ENCODE results near the gene KRT7.

KRT7 gene

DNA sequence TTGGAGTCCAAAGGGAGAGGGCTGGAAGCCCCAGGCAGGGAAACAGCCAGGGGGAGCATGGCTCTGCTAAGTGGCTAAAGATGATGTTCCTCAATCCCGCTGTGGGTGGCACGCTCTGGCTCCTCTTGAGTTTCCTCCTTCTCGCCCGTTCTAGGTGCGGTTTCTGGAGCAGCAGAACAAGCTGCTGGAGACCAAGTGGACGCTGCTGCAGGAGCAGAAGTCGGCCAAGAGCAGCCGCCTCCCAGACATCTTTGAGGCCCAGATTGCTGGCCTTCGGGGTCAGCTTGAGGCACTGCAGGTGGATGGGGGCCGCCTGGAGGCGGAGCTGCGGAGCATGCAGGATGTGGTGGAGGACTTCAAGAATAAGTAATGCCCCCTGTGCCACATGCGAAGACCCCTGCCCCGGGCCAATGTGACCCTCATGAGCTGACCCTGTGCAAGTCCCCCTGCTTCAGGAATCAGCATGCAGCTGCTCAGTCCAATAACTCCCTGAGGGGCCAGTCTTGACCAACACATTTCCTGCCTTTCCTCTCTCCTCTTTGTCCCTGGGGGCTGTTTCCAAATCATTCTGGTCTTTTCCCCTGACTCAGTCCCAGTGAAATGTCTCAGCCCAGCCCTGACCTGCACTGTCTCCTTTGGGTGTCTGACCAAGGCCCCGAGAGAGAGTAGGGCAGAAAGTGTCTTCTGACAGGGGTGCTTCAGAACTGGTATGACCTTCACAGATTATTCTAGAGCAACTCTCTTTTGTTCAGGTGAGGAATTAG is 2.1 kb downstream of the KRT7 start:
- no peaks in the 10 kb centered on the region for H3K27me3 ChIP-seq (ENCODE audit: control insufficient read depth, insufficient read depth, low read length)
- H3K36me3 ChIP-seq (ENCODE audit: control insufficient read depth, insufficient read depth, low read length): no peaks in the 10 kb centered on the region
- no peak overlapping the region for H3K4me3 ChIP-seq (ENCODE audit: low read depth, low read length)
- H3K79me2 ChIP-seq: no peaks in the 10 kb centered on the region
- peaks cover 17% of the 10 kb centered on the region for H3K4me1 ChIP-seq
- TF ChIP-seq, protein P1, sequence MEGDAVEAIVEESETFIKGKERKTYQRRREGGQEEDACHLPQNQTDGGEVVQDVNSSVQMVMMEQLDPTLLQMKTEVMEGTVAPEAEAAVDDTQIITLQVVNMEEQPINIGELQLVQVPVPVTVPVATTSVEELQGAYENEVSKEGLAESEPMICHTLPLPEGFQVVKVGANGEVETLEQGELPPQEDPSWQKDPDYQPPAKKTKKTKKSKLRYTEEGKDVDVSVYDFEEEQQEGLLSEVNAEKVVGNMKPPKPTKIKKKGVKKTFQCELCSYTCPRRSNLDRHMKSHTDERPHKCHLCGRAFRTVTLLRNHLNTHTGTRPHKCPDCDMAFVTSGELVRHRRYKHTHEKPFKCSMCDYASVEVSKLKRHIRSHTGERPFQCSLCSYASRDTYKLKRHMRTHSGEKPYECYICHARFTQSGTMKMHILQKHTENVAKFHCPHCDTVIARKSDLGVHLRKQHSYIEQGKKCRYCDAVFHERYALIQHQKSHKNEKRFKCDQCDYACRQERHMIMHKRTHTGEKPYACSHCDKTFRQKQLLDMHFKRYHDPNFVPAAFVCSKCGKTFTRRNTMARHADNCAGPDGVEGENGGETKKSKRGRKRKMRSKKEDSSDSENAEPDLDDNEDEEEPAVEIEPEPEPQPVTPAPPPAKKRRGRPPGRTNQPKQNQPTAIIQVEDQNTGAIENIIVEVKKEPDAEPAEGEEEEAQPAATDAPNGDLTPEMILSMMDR (IDR thresholded peaks at IDR 0.05): no peak
- H3K9me3 ChIP-seq (ENCODE audit: control insufficient read depth, low read length): no peaks in the 10 kb centered on the region
- H3K4me2 ChIP-seq (ENCODE audit: low read length): no peak overlapping the region
- H3K9ac ChIP-seq: no peak overlapping the region
- H2AFZ ChIP-seq: no peak overlapping the region
- H3K27ac ChIP-seq: no peak overlapping the region

DNA sequence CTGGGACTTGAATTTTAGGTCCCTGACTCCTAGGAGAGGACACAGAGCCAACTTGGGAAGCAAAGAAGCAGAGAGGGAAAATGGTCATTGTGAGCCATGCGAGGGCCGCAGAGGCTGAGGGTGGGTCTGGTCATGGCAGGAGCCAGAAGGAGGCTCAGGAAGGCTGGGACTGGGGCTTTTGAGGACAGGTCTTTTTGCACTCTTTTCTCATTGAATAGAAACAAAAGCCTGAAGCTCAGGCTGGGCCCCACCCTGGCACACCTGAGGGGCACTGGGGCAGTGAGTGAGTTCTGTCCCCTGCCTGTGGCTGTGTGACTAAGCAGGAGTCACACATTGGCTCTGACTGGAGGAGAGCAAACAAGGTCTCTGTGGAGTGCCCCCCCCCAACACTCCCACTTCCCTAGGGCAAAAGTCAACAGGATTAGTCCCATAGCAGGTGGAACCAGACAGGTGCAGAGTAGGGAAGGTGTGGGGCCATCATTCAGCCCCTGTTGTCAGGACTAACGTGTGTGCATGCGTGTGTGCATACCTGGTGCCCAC is 2.8 kb downstream of the KRT7 start:
- Histone ChIP-seq H3K9me3 (ENCODE audit: control insufficient read depth, low read length) (no peaks in the 10 kb centered on the region), H3K9ac (no peak overlapping the region), H3K27me3 (ENCODE audit: control insufficient read depth, insufficient read depth, low read length) (no peaks in the 10 kb centered on the region), H3K79me2 (no peaks in the 10 kb centered on the region), H3K27ac (no peak overlapping the region), H3K4me2 (ENCODE audit: low read length) (no peak overlapping the region), H3K4me3 (ENCODE audit: low read depth, low read length) (no peak overlapping the region), H3K4me1 (peaks cover 17% of the 10 kb centered on the region), H3K36me3 (ENCODE audit: control insufficient read depth, insufficient read depth, low read length) (no peaks in the 10 kb centered on the region), H2AFZ (no peak overlapping the region)
- TF ChIP-seq, protein P1 (IDR thresholded peaks at IDR 0.05): no peak

DNA sequence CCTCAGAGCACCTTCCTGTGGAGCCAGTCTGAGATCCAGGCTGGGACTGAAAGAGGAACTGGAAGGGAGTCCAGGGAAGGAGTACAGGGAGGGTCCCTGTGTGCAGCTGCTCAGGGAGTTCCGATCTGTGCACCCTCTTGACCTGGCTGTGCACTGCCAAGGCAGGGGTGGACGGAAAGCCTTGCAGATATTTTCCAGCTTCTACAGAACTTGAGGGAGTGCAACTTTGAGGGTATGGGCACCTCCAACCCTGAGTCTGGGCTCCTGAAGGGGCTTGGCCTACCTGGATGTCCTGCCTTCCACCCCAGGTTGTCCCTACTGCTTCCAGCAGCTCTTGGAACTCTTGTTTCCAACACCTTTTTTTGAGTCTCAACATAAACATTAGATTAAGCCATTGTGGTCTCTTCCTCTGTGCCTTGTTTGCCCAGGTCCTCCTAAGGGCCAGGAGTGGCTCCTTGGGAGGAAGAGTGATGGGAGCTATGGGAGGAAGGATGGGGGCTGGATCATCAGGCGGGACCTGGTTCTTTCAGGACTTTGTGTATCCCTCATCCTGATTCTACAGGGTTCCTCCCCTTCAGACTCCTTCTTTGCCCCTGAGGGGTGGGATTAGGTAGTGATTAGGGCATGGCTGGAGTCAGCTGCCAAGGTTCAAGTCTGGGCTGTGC is 3.5 kb downstream of the KRT7 start:
- Histone ChIP-seq H3K79me2 (no peaks in the 10 kb centered on the region), H3K27ac (no peak overlapping the region), H3K27me3 (ENCODE audit: control insufficient read depth, insufficient read depth, low read length) (no peaks in the 10 kb centered on the region), H3K4me2 (ENCODE audit: low read length) (no peak overlapping the region), H3K9me3 (ENCODE audit: control insufficient read depth, low read length) (no peaks in the 10 kb centered on the region), H3K4me1 (peaks cover 17% of the 10 kb centered on the region), H3K4me3 (ENCODE audit: low read depth, low read length) (no peak overlapping the region), H3K9ac (no peak overlapping the region), H3K36me3 (ENCODE audit: control insufficient read depth, insufficient read depth, low read length) (no peaks in the 10 kb centered on the region), H2AFZ (no peak overlapping the region)
- TF ChIP-seq, protein P1 (IDR thresholded peaks at IDR 0.05): no peak

DNA sequence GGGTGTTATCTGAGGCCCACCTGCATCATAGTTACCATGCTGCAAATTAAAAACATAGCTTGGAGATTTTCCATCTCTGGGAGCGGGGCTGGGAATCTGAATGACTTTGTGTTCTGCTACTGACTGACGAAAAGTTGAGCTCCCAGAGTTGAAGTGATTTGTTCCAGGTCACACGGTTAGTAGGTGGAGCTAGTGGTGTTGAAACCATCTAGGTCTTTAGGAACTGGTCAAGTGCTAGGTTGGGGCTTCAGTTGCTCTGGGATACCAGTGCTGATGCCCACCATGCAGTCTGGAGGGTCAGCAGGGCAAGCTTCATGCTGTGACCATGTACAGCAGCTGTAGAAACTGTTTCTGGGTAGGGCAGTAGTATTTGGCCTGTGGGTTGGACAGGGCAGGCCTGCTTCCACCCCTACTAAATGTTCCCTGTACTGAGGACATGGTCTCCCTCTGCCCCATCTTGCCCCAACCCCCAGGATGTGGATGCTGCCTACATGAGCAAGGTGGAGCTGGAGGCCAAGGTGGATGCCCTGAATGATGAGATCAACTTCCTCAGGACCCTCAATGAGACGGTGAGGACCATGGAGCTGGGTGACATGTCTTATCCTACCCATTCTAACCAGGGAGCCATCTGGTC is 5.3 kb downstream of the KRT7 start:
- Histone ChIP-seq H3K4me2 (ENCODE audit: low read length) (no peak overlapping the region), H3K9ac (no peak overlapping the region), H3K4me3 (ENCODE audit: low read depth, low read length) (no peak overlapping the region), H3K36me3 (ENCODE audit: control insufficient read depth, insufficient read depth, low read length) (no peaks in the 10 kb centered on the region), H3K9me3 (ENCODE audit: control insufficient read depth, low read length) (no peaks in the 10 kb centered on the region), H3K79me2 (no peaks in the 10 kb centered on the region), H2AFZ (no peak overlapping the region), H3K4me1 (peaks cover 13% of the 10 kb centered on the region), H3K27ac (no peak overlapping the region), H3K27me3 (ENCODE audit: control insufficient read depth, insufficient read depth, low read length) (no peaks in the 10 kb centered on the region)
- TF ChIP-seq, protein P1 (IDR thresholded peaks at IDR 0.05): no peak
